Measurements from ENCODE around the gene SIRPA.
A peak's percentile ranks its signal among the peaks of the same experiment; 100 is the strongest.

SIRPA gene

GRCh38 chr20:1888796-1889463 is 6.3 kb upstream of the SIRPA start:
- DNase-seq: no peak

GRCh38 chr20:1890469-1891262 is 4.5 kb upstream of the SIRPA start:
- no peak for DNase-seq

DNA sequence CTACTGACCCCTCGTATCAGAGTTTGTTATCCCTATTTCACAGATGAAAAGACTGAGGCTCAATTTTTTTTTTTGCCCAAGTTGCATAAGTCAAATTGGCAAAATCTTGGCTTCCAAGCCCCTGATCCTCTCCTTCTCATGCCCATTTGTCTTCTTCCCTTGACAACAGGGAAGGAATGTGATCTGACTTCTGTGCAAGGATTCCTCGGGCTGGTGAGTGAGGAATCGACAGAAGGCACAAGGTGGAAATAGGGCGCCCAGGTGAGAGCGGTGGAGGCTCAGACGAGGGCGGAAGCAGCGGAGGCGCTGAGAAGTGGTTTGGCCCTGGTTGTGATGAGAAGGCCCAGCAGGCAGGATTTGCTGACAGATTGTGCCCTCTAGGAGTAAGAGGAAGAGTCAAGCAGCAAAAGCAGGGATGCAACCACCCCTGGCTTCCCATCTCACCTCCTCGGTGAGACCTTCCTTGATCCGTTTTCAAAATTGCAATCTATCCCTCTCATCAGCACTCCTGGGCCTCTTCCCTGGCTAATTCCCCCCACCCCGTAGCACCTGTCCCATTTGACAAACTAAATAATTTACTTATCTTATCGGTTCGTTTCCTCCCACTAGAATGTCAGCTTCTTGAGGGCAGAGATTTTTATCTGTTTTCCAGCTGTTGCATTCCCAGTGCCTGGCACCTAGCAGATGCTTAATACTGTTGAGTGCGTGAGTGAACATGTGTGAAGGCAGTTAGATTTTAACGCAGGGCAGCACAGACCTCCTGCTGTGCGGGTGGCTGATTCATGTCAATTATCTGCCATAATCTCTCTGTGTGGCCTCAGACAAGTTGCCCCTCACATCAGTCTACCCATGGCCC is 3.7 kb upstream of the SIRPA start:
- DNase-seq: no peak

- no peak for DNase-seq
These were observed 3.2 kb upstream of the SIRPA start for GRCh38 chr20:1892119-1892385.

DNA sequence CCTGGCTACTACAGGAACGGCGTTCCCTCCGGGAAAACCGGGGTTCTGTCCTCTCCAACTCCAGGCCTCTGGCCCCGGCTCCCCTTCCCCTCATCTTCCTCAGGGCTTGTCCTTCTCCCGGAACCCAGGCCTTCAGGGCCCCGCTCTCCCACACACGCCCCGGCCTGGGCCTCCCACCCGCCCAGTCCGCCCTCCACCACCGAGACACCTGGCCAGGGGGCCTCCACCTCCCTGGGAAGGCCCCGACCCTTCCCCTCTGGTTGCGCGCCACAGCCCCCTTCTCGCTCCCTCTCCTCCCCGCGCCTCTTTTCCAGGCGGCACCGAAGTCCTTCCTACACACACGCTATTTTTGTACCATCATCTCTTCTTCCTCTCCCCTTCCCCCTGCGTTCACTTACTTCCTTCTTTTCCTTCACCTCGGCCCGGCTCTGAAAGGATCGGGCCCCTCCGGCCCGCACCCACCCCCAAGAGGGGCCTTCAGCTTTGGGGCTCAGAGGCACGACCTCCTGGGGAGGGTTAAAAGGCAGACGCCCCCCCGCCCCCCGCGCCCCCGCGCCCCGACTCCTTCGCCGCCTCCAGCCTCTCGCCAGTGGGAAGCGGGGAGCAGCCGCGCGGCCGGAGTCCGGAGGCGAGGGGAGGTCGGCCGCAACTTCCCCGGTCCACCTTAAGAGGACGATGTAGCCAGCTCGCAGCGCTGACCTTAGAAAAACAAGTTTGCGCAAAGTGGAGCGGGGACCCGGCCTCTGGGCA is 1.3 kb upstream of the SIRPA start:
- DNase-seq: no peak

GRCh38 chr20:1894471-1894950 is 696 bp upstream of the SIRPA start:
- DNase-seq: peak; percentile 79

DNA sequence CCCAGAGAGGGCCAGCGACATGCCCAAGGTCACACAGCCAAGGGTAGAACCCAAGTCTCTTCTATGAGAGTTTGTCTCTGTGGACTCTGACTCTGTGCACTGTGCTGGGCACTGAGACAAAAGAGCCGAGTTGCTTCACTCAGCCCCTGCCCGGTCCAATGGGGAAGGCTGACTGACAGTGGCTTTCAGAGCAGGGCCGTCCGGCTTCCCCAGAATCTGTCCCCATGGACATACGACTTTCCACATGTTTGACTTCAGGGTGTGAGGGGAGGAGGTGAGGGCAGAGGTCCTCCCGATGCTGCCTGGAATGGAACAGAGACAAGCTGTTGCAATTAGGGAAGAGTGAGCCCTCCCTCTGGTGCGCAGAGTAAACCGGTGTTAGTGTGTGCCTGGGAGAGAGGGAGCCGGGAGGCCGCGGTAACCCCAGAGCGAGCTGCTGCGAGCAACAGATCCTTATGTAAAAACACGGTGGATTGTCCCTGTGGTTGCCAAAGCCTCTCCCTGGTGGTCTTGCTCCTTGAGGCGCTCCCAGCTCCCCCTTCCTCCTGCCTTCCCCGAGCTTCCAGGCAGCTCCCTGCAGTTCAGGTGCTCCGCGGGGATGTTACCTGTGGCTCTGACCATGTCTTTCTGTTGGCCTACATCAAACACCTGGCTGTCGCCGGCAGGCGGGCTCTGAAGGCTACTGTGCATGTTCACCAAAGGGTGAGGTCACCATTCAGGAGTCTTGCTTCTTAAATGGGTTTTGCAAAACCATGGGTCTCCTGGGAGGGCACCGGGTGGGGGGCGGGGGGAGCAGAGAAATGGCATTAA is 672 bp downstream of the SIRPA start:
- DNase-seq: no peak

- DNase-seq: no peak
These were observed 1.5 kb downstream of the SIRPA start for GRCh38 chr20:1896484-1897258.

GRCh38 chr20:1897541-1897940 is 2.3 kb downstream of the SIRPA start:
- DNase-seq: no peak

DNA sequence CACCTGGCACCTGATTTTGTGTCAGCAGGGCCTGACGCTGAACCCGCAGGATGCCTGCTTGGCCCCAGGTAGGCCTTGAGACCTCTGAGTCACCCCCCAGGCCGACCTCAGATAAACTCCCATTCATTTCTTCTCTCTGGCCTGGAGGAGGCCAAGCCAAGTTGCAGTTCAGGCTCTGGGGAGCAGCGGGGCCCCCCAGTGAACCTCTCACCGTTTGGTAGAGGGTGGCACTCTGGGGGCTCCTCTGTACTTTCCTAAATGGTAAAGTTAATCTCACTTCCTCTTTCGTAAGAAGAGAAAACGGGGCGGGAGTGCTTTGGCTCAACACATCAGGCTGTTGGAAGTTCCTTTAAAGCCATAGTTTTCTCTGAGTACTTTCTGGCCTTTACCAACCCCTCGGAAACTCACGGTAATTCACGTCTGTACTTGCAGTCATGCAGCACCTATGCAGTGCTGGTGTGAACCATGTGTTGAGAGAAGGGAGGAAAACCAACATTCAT is 2.8 kb downstream of the SIRPA start:
- DNase-seq: no peak

DNA sequence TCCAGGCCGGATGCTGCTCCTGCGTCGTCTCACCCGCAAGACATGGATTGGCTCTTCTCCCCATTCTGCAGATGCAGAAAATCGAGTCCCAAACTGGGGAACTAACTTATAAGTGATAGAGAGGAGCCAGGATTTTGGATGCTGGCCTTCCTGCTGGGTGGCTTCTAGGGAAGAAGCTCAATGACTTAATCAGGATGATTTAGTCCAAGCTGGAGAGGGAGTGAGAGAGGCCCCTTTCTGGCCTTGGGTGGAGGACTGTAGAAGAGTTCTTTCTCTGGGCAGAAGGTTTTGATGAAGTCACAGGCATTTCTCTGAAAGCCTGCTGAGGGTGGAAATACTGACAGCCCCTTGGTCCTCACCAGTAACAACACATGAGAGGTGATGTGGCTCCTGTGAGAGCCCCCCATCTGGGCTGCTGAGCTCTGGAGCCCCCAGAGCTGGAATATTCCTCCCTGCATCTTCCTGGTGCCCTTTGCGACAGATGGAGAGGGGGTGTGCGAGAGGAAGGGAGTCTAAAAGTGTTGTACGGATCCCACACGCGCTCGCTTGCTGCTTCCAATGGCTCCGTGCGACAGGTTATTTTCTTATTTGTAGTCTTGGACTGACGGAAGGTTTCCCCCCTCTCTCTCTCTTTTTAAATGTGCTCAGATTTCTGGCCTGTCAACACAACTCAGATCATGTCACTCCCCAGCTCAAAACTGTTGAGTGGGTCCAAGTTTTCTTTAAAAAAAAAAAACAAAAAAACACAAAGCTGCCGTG is 3.5 kb downstream of the SIRPA start:
- DNase-seq: no peak

DNA sequence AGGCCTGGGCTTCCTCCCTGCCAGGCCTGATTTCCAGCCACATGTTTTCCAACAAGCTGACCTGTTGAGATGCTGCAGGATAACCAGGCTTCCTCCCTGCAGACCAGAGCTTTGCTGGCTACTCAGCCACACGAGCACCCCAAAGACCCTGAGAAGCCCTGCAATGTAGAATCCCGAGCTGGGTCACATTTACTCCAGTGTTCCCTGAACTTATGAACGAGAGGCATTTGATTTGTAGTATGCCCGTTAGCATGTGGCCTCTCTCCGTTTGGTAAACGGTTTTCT is 4.0 kb downstream of the SIRPA start:
- DNase-seq: no peak

- peak; percentile 80 for DNase-seq
These were observed 5.2 kb downstream of the SIRPA start for GRCh38 chr20:1900321-1900801.

DNA sequence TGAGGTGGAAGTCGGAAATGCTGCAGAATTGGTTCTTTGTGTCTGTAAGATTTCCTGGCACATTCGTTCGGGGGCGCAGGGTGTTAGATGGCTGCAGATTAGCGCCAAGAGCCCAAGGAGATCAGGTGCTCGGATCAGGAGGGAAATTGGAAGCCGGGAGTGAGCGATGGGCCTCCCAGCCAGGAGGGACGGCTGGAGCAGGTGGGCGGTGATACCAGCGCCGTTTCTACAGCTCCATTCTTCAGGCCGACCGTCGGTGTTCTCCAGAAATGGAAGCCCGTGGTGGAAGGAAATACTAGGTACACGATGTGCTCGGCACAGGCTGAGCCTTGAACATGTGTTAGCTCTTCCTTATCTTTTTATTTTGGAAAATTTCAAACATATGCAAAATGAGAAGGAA is 6.5 kb downstream of the SIRPA start:
- DNase-seq: no peak

- no peak for DNase-seq
These were observed 7.0 kb downstream of the SIRPA start for GRCh38 chr20:1902188-1902587.

DNA sequence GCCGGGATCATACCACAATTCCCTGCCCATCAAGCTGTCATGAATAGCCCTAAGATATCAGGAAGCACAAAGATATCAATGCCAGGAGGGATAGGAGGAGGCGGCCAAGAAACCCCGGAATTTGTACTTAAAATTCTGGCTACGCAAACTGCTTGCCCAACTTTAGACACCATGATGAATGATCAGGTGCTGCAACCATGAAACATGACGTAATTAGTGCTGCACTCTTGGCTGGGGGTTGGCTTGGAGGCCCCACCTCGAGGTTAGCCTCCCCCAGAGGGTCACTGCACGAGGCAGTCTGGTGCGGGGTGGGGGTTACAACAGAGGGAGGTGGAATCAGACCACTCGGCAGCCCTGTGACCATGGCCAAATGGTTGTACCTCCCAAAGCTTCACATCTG is 8.9 kb downstream of the SIRPA start:
- DNase-seq: no peak

GRCh38 chr20:1905009-1905408 is 9.8 kb downstream of the SIRPA start:
- DNase-seq: no peak

GRCh38 chr20:1905693-1906092 is 10.5 kb downstream of the SIRPA start:
- DNase-seq: no peak

GRCh38 chr20:1906361-1907051 is 11.3 kb downstream of the SIRPA start:
- DNase-seq: no peak

GRCh38 chr20:1907586-1907985 is 12.4 kb downstream of the SIRPA start:
- no peak for DNase-seq
